ENCODE measurements around the gene SPSB3.
"Not testable (repeated sequence)": the region's sequence is repeated elsewhere in the genome, so short reads cannot be mapped to it uniquely, and the experiment has no call there.

SPSB3 gene

GRCh38 chr16:1744338-1744840 is 38.0 kb downstream of the SPSB3 start:
- in situ Hi-C loops (cut with MboI; ENCODE audit: low sequenced_read_pairs): no loop called here

GRCh38 chr16:1743376-1744337 is 38.7 kb downstream of the SPSB3 start:
- in situ Hi-C loops (cut with MboI; ENCODE audit: low sequenced_read_pairs): no loop called here

- in situ Hi-C loops (cut with MboI; ENCODE audit: low sequenced_read_pairs): no loop called here
Measured at GRCh38 chr16:1741553-1742165, 40.7 kb downstream of the SPSB3 start.

- in situ Hi-C loops (cut with MboI; ENCODE audit: low sequenced_read_pairs): no loop called here
Measured at GRCh38 chr16:1740781-1741490, 41.4 kb downstream of the SPSB3 start.

- in situ Hi-C loops (cut with MboI; ENCODE audit: low sequenced_read_pairs): no loop called here
Measured at GRCh38 chr16:1740234-1740633, 42.1 kb downstream of the SPSB3 start.

GRCh38 chr16:1734816-1735215 is 47.6 kb downstream of the SPSB3 start:
- in situ Hi-C loops (cut with MboI; ENCODE audit: low sequenced_read_pairs): no loop called here

GRCh38 chr16:1734123-1734522 is 48.2 kb downstream of the SPSB3 start:
- in situ Hi-C loops (cut with MboI; ENCODE audit: low sequenced_read_pairs): no loop called here

- in situ Hi-C loops (cut with MboI; ENCODE audit: low sequenced_read_pairs): not testable (repeated sequence)
Measured at GRCh38 chr16:1732551-1732987, 49.8 kb downstream of the SPSB3 start.

- in situ Hi-C loops (cut with MboI; ENCODE audit: low sequenced_read_pairs): no loop called here
Measured at GRCh38 chr16:1732071-1732470, 50.3 kb downstream of the SPSB3 start.

GRCh38 chr16:1731603-1732002 is 50.8 kb downstream of the SPSB3 start:
- in situ Hi-C loops (cut with MboI; ENCODE audit: low sequenced_read_pairs): no loop called here

- in situ Hi-C loops (cut with MboI; ENCODE audit: low sequenced_read_pairs): no loop called here
Measured at GRCh38 chr16:1731073-1731472, 51.3 kb downstream of the SPSB3 start.

GRCh38 chr16:1729445-1729844 is 52.9 kb downstream of the SPSB3 start:
- in situ Hi-C loops (cut with MboI; ENCODE audit: low sequenced_read_pairs): no loop called here

GRCh38 chr16:1729026-1729425 is 53.3 kb downstream of the SPSB3 start:
- in situ Hi-C loops (cut with MboI; ENCODE audit: low sequenced_read_pairs): no loop called here

- in situ Hi-C loops (cut with MboI; ENCODE audit: low sequenced_read_pairs): no loop called here
Measured at GRCh38 chr16:1727651-1728624, 54.4 kb downstream of the SPSB3 start.
